A549 (cell line): ENCODE measurements around the gene TMEM214. TPM values are rescaled to one million over a fixed set of nuclear protein-coding genes. Genes with fewer than 3 reads are reported as not detected.

ENCODE experiments used
- ATAC-seq, 2 experiments: fragments of 200-7000 bp in 1 of 2; fragments of >200 bp in 1 of 2; cut with Nextera tagmentation in 1 of 2; cut with Tn5 transposase in 1 of 2; 3 replicates each; pipeline versions ENCODE4 v1.8.0 to v1.9.1; 2018 to 2020; ENCODE audit warnings: mild to moderate bottlenecking in 1 of 2, moderate library complexity in 1 of 2
- CTCF ChIA-PET: fragments of 300-600 bp; sonication (Branson Sonifier 250); formaldehyde crosslinking; extraction: SDS; loops from one replicate; lab custom pipeline; 2021; ENCODE audit warnings: antibody characterized with exemption, inconsistent platforms; lab: Yijun Ruan, JAX
- POLR2A ChIA-PET: fragments of 350-600 bp; formaldehyde crosslinking; extraction: SDS; loops from one replicate; lab custom pipeline; 2021; ENCODE audit warnings: antibody characterized with exemption, inconsistent platforms; lab: Yijun Ruan, JAX
- DNase-seq, 2 experiments: peaks; one replicate each; pipeline versions ENCODE4 v3.0.0 to v3.0.0-alpha.2; 2011 to 2016; ENCODE audit warnings: low read depth in 1 of 2, low spot score in 1 of 2
- FAIRE-seq: peaks from 2 replicates; lab custom pipeline; 2011; peaks lifted over from hg19 to GRCh38; lab: Jason Lieb, UNC
- H3K27ac ChIP-seq, 2 experiments: fragments of >200 bp; sonication (Bioruptor Twin); formaldehyde crosslinking; 3 replicates each; pipeline ENCODE4 v1.5.1; 2016 to 2017
- H3K4me1 ChIP-seq: fragments of >200 bp; sonication (Bioruptor Twin); formaldehyde crosslinking; 3 replicates; pipeline ENCODE4 v1.6.1; 2016
- H3K4me2 ChIP-seq: fragments of >200 bp; sonication (Bioruptor Twin); formaldehyde crosslinking; 3 replicates; pipeline ENCODE4 v1.6.1; 2016
- H3K4me3 ChIP-seq: fragments of >200 bp; sonication (Bioruptor Twin); formaldehyde crosslinking; 3 replicates; pipeline ENCODE4 v1.5.1; 2016
- H3K9me3 ChIP-seq: fragments of >200 bp; sonication (Bioruptor Twin); formaldehyde crosslinking; 3 replicates; pipeline ENCODE4 v1.6.1; 2016
- BCL3 ChIP-seq: fragments of >200 bp; sonication (Bioruptor Twin); formaldehyde crosslinking; IDR thresholded peaks from 3 replicates; pipeline ENCODE4 v1.6.1; 2016
- BHLHE40 ChIP-seq: IDR thresholded peaks from 2 replicates; pipeline ENCODE4 v1.6.1; 2012; ENCODE audit warnings: low read depth, low read length, inconsistent platforms
- CTCF ChIP-seq: fragments of >200 bp; sonication (Bioruptor Twin); formaldehyde crosslinking; IDR thresholded peaks from 3 replicates; pipeline ENCODE4 v1.5.1; 2016
- E2F6 ChIP-seq: IDR thresholded peaks from 2 replicates; pipeline ENCODE4 v1.6.1; 2012; ENCODE audit warnings: low read depth, borderline replicate concordance
- EHF ChIP-seq: fragments of 250-450 bp; sonication (Bioruptor Pico); IDR thresholded peaks from 2 replicates; pipeline ENCODE4 v1.5.0; 2020; ENCODE audit warnings: mild to moderate bottlenecking
- FOSB ChIP-seq: fragments of 250-450 bp; sonication (Bioruptor Pico); IDR thresholded peaks from 2 replicates; pipeline ENCODE4 v1.5.0; 2020; ENCODE audit warnings: mild to moderate bottlenecking, moderate library complexity
- FOXS1 ChIP-seq: fragments of 250-450 bp; sonication (Bioruptor Pico); IDR thresholded peaks from 2 replicates; pipeline ENCODE4 v1.5.0; 2020; ENCODE audit warnings: mild to moderate bottlenecking, moderate library complexity
- HEYL ChIP-seq: fragments of 250-450 bp; sonication (Bioruptor Pico); IDR thresholded peaks from 2 replicates; pipeline ENCODE4 v1.8.0; 2021; ENCODE audit warnings: mild to moderate bottlenecking, moderate library complexity
- HOXA7 ChIP-seq: fragments of 250-450 bp; sonication (Bioruptor Pico); IDR thresholded peaks from 2 replicates; pipeline ENCODE4 v1.5.0; 2020; ENCODE audit warnings: mild to moderate bottlenecking, moderate library complexity
- HOXB5 ChIP-seq: fragments of 250-450 bp; sonication (Bioruptor Pico); IDR thresholded peaks from 2 replicates; pipeline ENCODE4 v1.5.0; 2020; ENCODE audit warnings: mild to moderate bottlenecking, moderate library complexity
- KDM5A ChIP-seq: fragments of 200-600 bp; sonication (generic); IDR thresholded peaks from 2 replicates; pipeline ENCODE4 v1.6.1; 2016; ENCODE audit warnings: antibody characterized with exemption, mild to moderate bottlenecking
- MAFK ChIP-seq: fragments of 450-650 bp; IDR thresholded peaks from 2 replicates; pipeline ENCODE4 v1.6.1; 2014; ENCODE audit not compliant: partially characterized antibody
- MYC ChIP-seq: IDR thresholded peaks from 2 replicates; pipeline ENCODE4 v1.6.1; 2012; ENCODE audit warnings: mild to moderate bottlenecking, inconsistent platforms, low read length, improper control_type of control experiment, borderline replicate concordance
- NFE2L2 ChIP-seq: fragments of 150-350 bp; conservative IDR thresholded peaks from 2 replicates; pipeline ENCODE4 v1.6.1; 2014; ENCODE audit warnings: low read length
- NR3C1 ChIP-seq: fragments of >200 bp; sonication (Bioruptor Twin); formaldehyde crosslinking; IDR thresholded peaks from 3 replicates; pipeline ENCODE4 v1.6.1; 2017
- PBX3 ChIP-seq: IDR thresholded peaks from 2 replicates; pipeline ENCODE4 v1.6.1; 2012
- RARB ChIP-seq: fragments of 250-450 bp; sonication (Bioruptor Pico); IDR thresholded peaks from 2 replicates; pipeline ENCODE4 v1.8.0; 2021; ENCODE audit warnings: mild to moderate bottlenecking, moderate library complexity
- RCOR1 ChIP-seq: fragments of 150-350 bp; IDR thresholded peaks from 2 replicates; pipeline ENCODE4 v1.6.1; 2014; ENCODE audit warnings: antibody characterized with exemption, low read length, low read depth
- RFX5 ChIP-seq: fragments of 450-650 bp; IDR thresholded peaks from 2 replicates; pipeline ENCODE4 v1.7.1; 2014; ENCODE audit warnings: antibody characterized with exemption, mild to moderate bottlenecking, moderate library complexity
- RNF2 ChIP-seq: fragments of 200-600 bp; sonication (generic); IDR thresholded peaks from 2 replicates; pipeline ENCODE4 v1.6.1; 2016; ENCODE audit warnings: low read depth, mild to moderate bottlenecking, antibody characterized with exemption, moderate library complexity, borderline replicate concordance
- USF2 ChIP-seq: fragments of 450-650 bp; IDR thresholded peaks from 2 replicates; pipeline ENCODE4 v1.6.1; 2014; ENCODE audit warnings: antibody characterized with exemption
- ZFP36 ChIP-seq: fragments of 450-650 bp; IDR thresholded peaks from 2 replicates; pipeline ENCODE4 v1.6.1; 2014; ENCODE audit warnings: borderline replicate concordance; ENCODE audit not compliant: partially characterized antibody
- ZNF302 ChIP-seq: fragments of 250-450 bp; sonication (Bioruptor Pico); IDR thresholded peaks from 2 replicates; pipeline ENCODE4 v1.9.0; 2021; ENCODE audit warnings: inconsistent platforms, mild to moderate bottlenecking, moderate library complexity
- ZSCAN20 ChIP-seq: fragments of 250-450 bp; sonication (Bioruptor Pico); IDR thresholded peaks from 2 replicates; pipeline ENCODE4 v1.8.0; 2022; ENCODE audit warnings: mild to moderate bottlenecking, moderate library complexity
- WGBS: methylation state at CpG from one replicate; pipeline ENCODE4 v1.1.6; 2017; ENCODE audit errors: missing lambda C conversion rate; 5-methylcytosine and 5-hydroxymethylcytosine counted together
- polyA plus RNA-seq, 4 experiments: library from polyadenylated mRNA; depleted of rRNA in 3 of 4; stranded (reverse); fragments of >200 nt; fragmentation: RNase III in 1 of 4; extraction: RNeasy Plus Mini Kit Qiagen cat#74134 plus additional on column Dnase treatment in 1 of 4; gene quantifications; 2 replicates in 3 of 4; 3 replicates in 1 of 4; pipeline ENCODE4 v1.2.3, GENCODE V29; 2011 to 2017

TMEM214 gene
- polyA plus RNA-seq, 2 of the 4 experiments (the other 2 are of a cell fraction): 54.3 to 74.9 TPM

- TF ChIP-seq HOXB5 (CRISPR knock-in tag) (no peak), ZNF302 (CRISPR knock-in tag) (no peak), MYC (no peak), RFX5 (no peak)
- Histone ChIP-seq H3K4me3 (no peak overlapping the region), H3K27ac (no peak overlapping the region), H3K4me2 (no peak overlapping the region), H3K4me1 (peaks cover 21% of the 10 kb centered on the region; the same call in 2 of the 3 replicates), H3K9me3 (no peaks in the 10 kb centered on the region)
- FAIRE-seq: no peak
- no peak for ATAC-seq
- no peak for DNase-seq
- 90% methylated on average over 13 of the region's 13 CpGs for WGBS
- ChIA-PET POLR2A (no interaction called here), CTCF (interaction anchor here (0.8 to 7.6 kb wide), 17 partner anchors 8 to 191 kb away, joined by 3 to 65 read pairs (median 5); partner anchors contain the start of genes DPYSL5 and TMEM214)
These were observed 7.4 kb upstream of the TMEM214 start for GRCh38 chr2:27025281-27025800.

GRCh38 chr2:27025861-27026851, 6.6 kb upstream of the TMEM214 start:
- ChIA-PET CTCF (interaction anchor here (0.8 to 7.6 kb wide), 9 partner anchors 10 to 179 kb away, joined by 3 to 65 read pairs (median 5); partner anchors contain the start of gene DPYSL5), POLR2A (no interaction called here)
- no peaks in the 10 kb centered on the region for H3K9me3 ChIP-seq
- ATAC-seq (no peak), DNase-seq (no peak), FAIRE-seq (no peak)
- WGBS: 89% methylated on average over 24 of the region's 24 CpGs
- TF ChIP-seq NFE2L2 (no peak), NR3C1 (no peak), E2F6 (no peak)
- peaks cover 13% of the 10 kb centered on the region; the same call in 2 of the 3 replicates for H3K4me1 ChIP-seq
- no peak overlapping the region for H3K4me3 ChIP-seq
- no peak overlapping the region for H3K27ac ChIP-seq
- H3K4me2 ChIP-seq: no peak overlapping the region

- Histone ChIP-seq H3K4me1 (peaks cover 14% of the 10 kb centered on the region; the same call in 2 of the 3 replicates), H3K27ac (no peak overlapping the region), H3K4me2 (no peak overlapping the region), H3K9me3 (no peaks in the 10 kb centered on the region)
- WGBS: 88% methylated on average over 9 of the region's 10 CpGs
- CTCF ChIA-PET: interaction anchor here (1.5 to 7.6 kb wide), 3 partner anchors 11 to 85 kb away, joined by 5 to 65 read pairs (median 44); no protein-coding TSS in a partner anchor
- POLR2A ChIA-PET: no interaction called here
- no peak for DNase-seq
- TF ChIP-seq RARB (CRISPR knock-in tag) (no peak), MAFK (no peak), NR3C1 (no peak), USF2 (no peak), FOSB (CRISPR knock-in tag) (no peak), HEYL (no peak), PBX3 (no peak), FOXS1 (CRISPR knock-in tag) (no peak), RFX5 (no peak), ZSCAN20 (CRISPR knock-in tag) (no peak), BHLHE40 (no peak), CTCF (no peak), RCOR1 (no peak), BCL3 (no peak), MYC (no peak), HOXA7 (CRISPR knock-in tag) (no peak), EHF (CRISPR knock-in tag) (no peak), KDM5A (no peak), RNF2 (no peak), ZFP36 (no peak)
- TF ChIP-seq, all 56 proteins: peak for 0
- FAIRE-seq (no peak), ATAC-seq (no peak)
- H3K4me3 ChIP-seq: no peak overlapping the region
These were observed 5.5 kb upstream of the TMEM214 start for GRCh38 chr2:27027211-27027651.
